HG03342 (cell line): ENCODE data around the gene TMEM114.

Experiments
- ATAC-seq: cut with Tn5 transposase; IDR thresholded peaks from one replicate; pipeline ENCODE4 v1.9.1; 2021; ENCODE audit warnings: mild to moderate bottlenecking, moderate library complexity; ENCODE audit not compliant: unreplicated experiment

Gene TMEM114

DNA sequence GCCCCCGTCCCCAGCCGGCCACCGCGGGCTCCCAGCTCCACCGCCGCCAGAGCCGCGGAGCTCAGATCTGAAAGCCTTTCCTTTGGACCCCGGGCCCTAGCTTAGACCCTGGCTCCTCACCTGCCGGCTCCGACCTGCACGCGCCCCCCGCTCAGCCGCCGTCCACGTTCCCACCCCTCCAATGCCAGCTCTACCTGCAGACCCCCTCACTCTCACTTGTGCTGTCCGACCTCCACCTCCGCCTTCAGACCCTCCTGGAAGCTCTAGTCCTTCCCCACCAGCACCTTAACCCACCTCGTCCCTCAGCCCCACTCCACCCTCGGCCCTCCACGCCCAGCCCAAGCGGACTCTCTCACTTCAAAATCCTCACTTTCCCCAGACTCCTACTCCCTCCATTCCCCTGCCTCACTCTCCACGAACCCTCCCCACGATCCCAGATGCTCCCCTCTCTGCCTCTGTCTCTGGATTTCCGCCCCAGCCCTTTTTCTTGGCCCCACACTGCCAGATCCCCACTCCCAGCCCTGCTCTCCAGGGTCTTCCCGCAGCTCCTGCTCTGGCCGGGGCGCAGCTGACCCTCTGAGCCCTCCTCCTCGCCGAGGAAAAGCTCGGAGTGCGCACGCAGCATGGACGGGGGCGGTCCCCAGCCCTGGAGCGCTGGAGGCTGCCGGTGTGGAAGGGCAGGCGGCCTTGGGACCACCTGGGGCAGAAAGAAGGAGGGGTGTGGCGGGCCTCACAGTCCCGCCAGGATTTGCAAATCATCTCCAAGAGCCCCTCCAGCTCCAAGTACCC lies at the start of gene TMEM114:
Gene TMEM114, minus strand, starts transcription at position 612 of the 789 bp plus-strand sequence. CDS start 673 bp downstream, outside the sequence.
- no peak for ATAC-seq

DNA sequence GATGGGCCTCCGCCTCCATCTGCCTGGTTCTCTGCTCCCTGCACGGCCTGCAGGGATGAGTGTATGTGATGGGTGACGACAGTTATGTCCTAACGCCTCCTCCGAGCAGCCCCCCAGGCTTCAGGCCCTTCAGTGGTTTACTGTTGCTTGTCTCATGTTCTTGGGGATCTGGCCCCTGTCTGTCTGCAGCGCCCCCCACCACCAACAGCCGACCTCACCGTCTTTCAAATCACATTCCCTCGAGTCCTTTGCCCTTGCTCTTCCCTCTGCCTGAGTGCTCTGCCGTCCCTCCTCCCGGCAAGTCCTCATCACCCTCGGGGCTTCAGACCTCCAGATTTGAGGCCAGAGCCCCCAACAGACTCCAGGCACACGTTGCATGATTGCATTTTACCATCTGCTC lies 49.4 kb upstream of the TMEM114 start:
- no peak for ATAC-seq

DNA sequence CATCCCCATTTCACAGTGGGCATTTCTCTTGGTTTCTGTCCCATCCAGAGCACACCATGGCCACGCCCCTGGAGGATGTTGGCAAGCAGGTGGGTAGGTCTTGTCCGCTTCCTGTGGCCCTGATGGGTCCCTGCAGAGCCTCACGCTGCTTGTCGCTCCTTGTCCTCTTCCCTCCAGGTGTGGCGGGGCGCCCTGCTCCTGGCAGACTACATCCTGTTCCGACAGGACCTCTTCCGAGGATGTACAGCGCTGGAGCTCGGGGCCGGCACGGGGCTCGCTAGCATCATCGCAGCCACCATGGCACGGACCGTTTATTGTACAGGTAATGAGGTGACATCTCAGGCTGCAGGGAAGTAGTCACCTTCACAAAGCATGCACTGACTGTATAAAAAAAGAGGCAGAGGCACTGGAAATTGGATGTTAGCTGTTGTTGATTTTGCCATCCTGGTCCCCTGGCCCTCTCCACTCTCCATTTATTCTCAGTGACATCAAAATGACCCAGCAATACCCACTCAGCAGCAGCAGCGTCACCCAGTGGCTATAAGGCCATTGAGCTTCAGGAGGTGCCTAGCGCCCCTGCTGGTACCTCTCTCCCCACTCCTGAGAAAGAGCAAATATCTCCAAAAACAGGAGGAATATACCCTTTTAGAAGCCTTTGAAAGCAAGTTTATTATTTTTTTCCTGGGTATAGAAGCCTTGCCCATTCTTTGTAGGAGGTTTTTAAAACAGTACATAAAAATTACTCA lies 44.9 kb upstream of the TMEM114 start:
- no peak for ATAC-seq

DNA sequence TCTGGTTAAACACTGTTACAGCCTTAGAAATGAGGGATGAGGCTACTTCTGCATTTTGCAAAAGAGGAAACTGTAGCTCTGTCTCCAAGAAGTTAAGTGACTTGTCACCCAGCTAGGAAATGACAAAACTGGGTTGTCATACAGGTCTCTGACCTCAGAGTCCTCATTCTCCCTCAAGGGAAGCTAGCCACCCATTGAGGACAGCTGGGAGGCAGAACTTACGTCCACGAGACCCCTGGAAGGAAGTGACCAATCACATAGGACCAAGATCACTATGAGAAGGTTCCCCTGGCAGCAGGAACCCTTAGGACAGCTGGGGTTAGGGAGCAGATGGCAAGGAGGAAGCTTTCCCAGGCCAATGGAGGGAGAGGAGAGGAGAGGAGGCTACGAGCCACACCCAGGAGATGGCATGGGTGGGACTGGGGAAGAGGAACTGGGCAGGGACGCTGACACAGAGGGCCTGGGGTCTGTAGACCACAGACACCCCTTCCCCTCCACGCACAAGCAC lies 42.4 kb upstream of the TMEM114 start:
- ATAC-seq, result no peak

DNA sequence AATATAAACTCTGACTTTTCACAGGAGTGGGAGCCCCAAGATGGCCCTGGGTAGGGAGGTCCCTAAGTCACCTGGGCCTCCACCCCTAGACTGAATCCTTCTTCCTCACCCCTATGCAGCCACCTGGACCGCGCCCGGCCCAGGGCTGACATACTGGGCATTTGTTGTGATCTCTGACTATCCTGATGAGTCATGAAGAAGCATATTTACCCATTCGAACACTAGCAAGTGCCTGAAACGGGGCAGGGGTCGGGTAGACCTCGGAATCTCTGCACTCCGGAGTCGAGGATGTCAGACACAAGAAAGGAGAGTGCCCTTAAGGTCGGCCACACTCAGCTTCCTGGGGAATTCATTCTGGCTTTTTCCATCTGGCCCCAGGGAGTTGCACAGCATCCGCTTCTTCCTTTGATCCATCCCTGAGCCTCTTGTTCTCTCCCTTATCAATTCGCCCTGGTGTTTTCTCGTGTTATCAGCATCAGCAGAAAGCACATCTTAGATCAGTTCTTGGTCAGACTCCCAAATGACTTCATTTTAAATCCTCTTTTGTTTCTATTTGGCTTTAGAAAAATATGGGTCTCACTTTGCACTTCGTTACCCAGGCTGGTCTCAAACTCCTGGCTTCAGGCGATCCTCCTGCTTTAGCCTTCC lies 41.6 kb upstream of the TMEM114 start:
- ATAC-seq, result no peak

DNA sequence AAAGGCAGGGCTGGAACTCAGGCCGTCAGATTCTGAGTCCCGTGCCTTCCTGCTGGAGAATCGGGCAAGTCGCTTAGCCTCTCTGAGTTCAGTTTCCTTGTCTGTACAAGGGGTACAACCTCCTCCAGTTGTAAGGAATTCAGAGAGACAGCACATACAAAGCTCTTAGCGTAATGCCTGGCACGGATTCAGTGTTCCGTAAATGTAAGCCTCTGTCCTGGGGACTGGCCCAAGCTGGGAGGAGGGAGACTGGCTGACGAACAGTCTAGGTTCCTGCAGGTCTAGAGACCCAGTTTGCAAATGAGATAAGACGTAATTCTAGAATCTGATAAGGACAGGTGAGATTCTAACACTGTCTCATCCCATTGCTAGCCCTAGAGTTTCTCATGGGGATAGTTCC lies 41.1 kb upstream of the TMEM114 start:
- no peak for ATAC-seq

DNA sequence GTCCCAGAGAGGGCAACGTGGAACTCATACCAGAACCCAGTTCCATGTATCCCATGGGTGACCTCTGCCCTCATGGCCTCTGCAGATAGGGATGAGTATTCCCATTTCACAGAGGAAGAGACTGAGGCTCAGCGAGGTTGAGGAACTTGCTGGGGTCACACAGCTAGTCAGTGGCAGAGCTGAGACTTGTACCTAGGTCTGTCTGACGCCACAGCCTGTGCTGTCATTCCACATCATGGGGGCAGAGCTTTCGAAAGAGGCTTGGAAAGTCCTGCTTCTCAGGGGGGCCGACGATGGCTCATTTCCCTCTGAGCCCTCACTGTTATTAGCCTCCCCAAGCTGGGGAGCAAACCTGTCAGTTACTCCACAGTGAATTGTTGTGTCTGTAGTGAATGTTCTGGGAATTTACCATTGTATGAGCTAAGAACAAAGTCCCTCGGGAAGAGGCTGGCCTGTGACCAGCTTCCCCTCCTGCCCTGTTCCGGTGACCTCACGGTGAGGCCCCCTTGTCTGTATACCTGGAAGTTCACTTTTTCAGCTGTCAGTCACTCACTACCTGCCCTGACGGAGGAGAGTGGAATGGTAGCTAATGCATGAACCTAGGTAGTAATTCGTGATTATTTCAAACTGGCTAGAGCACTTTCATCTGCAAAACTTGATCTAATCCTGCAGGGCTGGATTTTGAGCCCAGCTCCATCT lies 40.1 kb upstream of the TMEM114 start:
- ATAC-seq, result no peak

DNA sequence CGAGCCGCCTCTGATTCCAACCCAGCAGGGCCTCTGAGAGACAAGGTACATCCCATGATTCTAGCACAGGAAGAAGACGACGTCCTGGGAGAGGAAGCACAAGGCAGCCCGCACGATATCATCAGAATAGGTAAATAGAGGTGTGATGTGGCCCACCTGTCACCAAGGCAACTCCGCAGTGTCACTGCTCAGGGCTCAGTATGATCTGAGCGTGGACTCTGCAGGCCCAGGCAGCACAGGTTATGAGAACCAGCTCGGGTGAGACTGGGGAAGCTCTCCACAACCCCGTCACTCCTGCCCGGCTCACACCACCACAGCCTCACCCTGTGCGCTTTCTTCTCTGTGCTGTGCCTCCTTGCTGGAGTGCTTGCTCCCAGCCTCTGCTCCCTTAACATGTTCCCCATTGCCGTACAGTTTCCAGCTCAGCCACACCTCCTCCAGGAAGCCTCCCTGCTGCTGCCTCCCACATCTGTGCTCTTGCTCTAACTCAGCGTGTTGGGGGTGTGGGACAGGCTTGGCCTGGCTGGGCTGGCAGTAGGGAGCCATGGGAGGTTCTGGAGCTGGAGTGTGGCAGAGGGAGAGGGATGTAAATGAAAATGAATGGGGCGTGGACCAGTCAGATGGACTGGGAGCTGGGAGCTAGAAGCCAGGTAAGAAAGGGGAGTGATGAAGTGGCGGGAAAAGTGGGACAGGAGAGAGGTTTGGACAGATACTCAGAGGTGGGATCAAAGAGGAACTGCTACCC lies 38.8 kb upstream of the TMEM114 start:
- ATAC-seq, result no peak

DNA sequence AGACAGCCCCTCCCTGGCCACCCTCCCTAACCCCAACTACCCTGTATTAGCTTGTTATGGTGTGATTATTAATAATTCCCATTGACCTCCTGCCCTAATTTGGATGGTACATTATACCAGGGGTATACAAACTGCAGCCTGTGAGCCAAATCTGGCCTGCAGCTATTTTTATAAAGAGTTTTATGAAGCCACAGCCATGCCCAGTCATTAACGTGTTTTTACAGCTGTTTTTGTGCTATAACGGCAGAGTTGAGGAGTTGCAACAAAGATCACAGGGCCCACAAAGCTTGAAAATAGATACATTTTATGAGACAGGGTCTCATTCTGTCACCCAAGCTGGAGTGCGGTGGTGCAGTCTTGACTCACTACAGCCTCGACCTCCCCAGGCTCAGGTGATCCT lies 37.1 kb upstream of the TMEM114 start:
- no peak for ATAC-seq

DNA sequence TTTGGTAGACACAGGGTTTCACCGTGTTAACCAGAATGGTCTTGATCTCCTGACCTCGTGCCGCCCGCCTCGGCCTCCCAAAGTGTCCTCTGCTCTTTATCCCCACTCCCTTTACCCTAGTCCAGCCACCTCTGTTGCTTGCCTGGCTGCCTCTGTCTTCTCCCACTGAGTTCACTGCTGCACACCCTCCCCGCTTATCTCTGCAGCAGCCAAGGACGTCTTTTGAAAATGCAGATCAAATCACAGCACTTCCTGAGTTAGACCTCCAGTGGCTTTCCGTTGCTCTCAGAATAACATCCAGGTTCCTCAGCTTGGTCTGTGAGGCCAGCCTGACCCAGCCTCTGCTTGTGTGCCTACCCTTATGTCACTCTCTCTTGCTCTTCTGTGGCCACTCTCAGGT lies 36.6 kb upstream of the TMEM114 start:
- ATAC-seq, result no peak

DNA sequence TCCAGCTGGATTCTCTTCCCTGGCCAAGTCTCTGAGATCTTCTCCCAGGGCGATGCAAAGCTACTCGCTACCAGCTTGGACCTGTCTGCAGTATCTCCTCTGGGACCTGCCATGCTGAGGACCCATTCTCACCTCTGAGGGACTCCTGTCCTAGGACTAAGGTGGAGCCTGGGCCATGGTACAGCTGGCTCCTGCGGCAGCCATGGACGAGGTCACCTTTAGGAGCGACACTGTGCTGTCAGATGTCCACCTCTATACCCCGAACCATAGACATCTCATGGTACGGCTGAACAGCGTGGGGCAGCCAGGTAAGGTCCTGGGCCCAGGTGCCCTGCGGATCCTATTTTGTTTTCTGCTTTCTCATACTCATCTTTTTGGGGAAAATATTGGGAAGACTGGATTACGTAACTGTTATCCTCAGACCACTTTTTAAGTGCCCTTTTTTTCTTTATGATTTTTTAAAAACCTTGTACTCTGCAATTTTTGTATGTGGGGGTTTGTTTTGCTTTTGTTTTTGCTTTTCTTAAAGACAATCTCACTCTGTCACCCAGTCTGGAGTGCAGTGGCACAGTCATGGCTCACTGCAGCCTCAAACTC lies 35.3 kb upstream of the TMEM114 start:
- ATAC-seq, result no peak

DNA sequence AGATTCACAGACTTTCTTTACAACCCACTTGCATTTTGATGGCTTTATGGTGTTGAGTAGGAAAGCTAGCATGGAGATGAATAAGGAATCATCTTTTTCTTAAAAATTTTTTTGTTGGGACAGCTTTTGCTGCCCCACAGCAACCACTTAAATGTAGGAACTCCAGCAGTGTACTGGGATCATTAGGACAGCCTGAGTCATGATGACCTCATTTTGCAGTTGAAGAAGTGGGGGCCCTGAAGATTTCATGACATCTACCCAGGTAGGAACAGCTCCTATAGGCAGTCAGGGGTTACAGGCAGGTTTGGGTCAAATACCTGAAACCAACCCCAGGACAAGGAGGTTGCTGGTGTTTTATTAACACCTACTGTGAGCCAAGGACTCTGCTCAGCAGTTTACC lies 33.3 kb upstream of the TMEM114 start:
- no peak for ATAC-seq

DNA sequence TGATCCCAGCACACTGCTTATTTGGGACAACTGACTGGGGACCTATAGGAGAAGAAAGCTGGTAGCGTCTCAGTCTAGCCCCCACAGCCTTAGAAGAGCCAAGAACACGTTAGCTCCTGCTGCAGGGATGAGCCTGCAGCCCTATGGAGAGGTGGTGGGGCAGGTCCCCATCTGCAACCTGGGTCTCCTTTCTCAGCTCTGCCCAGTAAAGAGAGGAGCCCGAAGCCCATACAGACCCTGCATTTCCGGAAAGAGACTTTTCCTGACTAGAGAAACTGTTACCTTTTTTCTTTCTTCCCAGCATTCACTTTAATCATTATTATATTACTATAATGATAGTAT lies 32.0 kb upstream of the TMEM114 start:
- ATAC-seq, result peak; percentile 9

DNA sequence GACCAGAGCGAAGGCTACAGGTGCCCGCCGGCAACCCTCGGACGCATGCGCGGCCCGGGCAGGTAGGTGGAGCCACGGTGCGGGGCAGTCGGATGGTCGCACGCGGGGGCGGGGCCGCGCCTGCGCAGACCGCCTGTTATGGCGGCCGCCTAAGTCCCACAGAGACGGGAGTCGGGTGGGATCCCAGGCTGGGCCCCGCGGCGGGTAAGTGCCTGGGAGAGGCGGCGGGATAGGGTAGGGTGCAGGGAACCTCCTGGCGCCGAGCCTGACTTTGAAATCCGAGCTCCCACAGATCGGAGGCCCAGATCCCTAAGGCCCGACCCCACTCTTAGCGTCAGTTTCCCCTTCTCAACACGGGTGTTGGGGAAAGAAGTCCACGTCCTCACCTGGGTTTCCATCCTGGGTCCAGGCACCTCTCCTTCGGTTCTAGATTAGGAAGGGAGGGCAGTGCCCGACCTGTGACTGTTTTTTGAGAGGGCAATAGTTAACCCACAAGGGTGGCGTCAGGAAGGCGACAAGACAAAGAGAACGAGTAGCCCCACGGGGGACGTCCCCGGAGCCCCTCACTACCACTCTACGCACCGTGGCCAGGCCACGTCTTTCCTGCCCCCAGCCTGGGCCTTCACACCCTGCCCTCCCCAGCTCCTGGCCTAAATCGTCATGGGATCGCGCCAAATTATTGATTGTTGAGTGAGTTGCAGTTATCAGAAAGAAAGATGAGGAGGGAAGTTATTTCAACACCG lies 31.4 kb upstream of the TMEM114 start, which contains the start of gene METTL22:
Gene METTL22, plus strand, starts transcription at position 127 of the 743 bp plus-strand sequence. CDS start 3,968 bp downstream, outside the sequence.
- ATAC-seq, result peak; percentile 91

DNA sequence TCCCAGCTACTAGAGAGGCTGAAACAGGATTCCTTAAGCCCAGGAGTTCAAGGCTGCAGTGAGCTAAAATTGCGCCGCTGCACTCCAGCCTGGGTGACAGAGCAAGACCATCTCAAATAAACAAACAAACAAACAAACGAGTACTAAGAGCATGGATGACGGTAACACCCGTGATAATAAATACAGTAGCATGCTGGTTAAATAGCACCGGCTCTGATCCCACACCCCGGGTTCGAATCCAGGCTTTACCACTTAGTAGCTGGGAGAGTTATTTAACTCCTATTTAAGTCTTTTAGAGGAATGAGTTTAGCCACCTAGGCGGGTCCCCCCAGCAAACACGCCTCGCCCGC lies 30.9 kb upstream of the TMEM114 start:
- ATAC-seq, result peak; percentile 1

DNA sequence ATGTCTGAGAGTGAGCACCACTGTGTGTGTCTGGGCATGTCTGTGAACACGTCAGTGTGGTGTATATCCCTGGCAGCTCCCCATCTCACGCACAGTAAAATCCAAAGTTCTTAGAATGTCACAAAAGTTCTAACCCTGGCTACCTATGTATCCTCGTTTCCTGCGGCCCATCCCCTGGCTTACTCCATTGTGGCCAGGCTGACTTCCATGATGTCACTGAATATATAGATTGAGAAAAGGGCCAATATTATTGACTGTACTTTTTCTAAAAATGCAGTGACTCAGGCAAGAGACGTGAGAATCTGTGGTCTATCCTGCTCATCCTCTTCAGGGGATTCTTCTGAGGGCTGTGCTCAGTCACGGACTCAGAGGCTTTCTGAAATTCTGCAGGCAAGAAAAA lies 30.2 kb upstream of the TMEM114 start:
- no peak for ATAC-seq

DNA sequence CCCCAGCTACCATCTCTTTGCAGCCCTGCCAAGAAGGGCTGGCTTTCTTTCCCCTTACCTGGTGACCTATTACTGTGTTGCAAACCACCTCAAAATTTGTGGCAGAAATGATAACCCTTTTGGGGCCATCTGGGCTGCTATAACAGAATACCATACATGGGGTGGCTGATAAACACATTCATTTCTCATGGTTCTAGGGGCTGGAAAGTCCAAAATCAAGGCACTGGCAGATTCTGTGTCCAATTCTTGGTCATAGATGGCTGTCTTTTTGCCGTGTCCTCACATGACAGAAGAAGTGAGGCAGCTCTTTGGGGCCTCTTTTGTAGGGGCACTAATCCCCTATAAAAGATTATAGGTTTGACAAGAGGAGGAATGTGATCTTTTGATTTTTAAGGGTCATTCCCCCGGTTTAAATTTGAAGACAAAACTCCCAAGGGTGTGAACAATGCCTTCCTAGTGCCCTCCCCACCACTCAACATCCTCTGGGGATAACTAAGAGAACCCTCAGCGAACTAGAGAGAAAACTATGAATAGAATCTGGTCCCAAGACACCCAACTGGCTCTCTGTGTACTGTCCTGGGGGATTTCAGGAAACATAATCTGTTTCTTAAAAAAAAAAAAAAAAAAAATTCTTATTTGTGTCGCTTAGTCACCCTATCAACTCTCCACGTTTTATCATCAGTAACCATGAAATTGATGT lies 29.5 kb upstream of the TMEM114 start:
- no peak for ATAC-seq

DNA sequence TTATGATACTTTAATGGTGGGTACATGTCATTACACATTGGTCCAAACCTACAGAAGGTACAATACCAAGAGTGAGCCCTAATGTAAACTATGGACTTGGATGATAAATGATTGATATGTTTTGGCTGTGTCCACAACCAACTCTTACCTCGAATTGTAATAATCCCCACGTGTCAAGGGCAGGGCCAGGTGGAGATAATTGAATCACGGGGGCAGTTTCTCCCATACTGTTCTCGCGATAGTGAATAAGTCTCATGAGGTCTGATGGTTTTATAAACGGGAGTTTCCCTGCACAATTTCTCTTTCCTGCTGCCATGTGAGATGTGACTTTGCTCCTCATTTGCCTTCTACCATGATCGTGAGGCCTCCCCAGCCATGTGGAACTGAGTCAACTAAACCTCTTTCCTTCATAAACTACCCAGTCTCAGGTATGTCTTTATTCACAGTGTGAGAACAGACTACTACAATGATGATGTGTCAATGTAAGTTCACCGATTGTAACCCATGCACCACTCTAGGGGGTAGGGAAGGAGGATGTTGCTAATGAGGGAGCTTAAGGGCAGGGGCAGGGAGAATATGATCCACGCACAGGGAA lies 24.2 kb upstream of the TMEM114 start:
- no peak for ATAC-seq
